Fibroblast of mammary gland (primary cell): ENCODE results near the gene GIGYF2.

Source experiments
- DNase-seq: peaks from one replicate; pipeline ENCODE4 v3.0.0-alpha.2; 2010; ENCODE audit warnings: low read depth
- H3K4me3 ChIP-seq: 2 replicates; pipeline ENCODE4 v1.5.1; 2011; ENCODE audit warnings: low read depth, mild to moderate bottlenecking, low read length, moderate library complexity; ENCODE audit not compliant: control insufficient read depth
- CTCF ChIP-seq: conservative IDR thresholded peaks from 2 replicates; pipeline ENCODE4 v1.5.1; 2011; ENCODE audit warnings: low read depth, low read length, inconsistent platforms; ENCODE audit not compliant: control insufficient read depth, insufficient read depth

Gene GIGYF2

GRCh38 chr2:232870018-232870765 lies 173.1 kb downstream of the GIGYF2 start, which contains the start of gene SNORC:
Gene SNORC (plus strand): TSS chr2:232870264. CDS start chr2:232870342, 78 bp downstream.
- no peak for TF ChIP-seq CTCF
- no peak for DNase-seq

GRCh38 chr2:232870766-232871371 lies 173.7 kb downstream of the GIGYF2 start:
- no peak for TF ChIP-seq CTCF
- DNase-seq, result no peak
- no peak overlapping the region for H3K4me3 ChIP-seq

More at GRCh38 chr2:232870018-232870765, 173.1 kb downstream of the GIGYF2 start, which contains the start of gene SNORC:
- H3K4me3 ChIP-seq, result no peak within 1 kb of the TSS

GRCh38 chr2:232871418-232871834 lies 174.3 kb downstream of the GIGYF2 start:
- no peak for DNase-seq
- no peak overlapping the region for H3K4me3 ChIP-seq
- no peak for TF ChIP-seq CTCF

- no peak for DNase-seq
- no peak for TF ChIP-seq CTCF
These were observed 175.0 kb downstream of the GIGYF2 start for GRCh38 chr2:232871835-232872736.

GRCh38 chr2:232872826-232873225 lies 175.7 kb downstream of the GIGYF2 start:
- no peak overlapping the region for H3K4me3 ChIP-seq
- no peak for DNase-seq
- no peak for TF ChIP-seq CTCF

More at GRCh38 chr2:232871835-232872736, 175.0 kb downstream of the GIGYF2 start:
- H3K4me3 ChIP-seq, result no peak overlapping the region

- no peak for DNase-seq
- no peak overlapping the region for H3K4me3 ChIP-seq
- TF ChIP-seq CTCF, result no peak
These were observed 176.3 kb downstream of the GIGYF2 start for GRCh38 chr2:232873292-232873908.
